ENCODE results near the gene PTGES3. TPM values are rescaled to one million over a fixed set of nuclear protein-coding genes. Genes with fewer than 3 reads are reported as not detected.
"Not testable (repeated sequence)": the region's sequence is repeated elsewhere in the genome, so short reads cannot be mapped to it uniquely, and the experiment has no call there.

The PTGES3 gene
- total RNA-seq, 1 donor from 2014 or later = 72.5 TPM

- DNase-seq (ENCODE audit: low spot score) = no peak
Measured at GRCh38 chr12:56657416-56658379, 30.4 kb downstream of the PTGES3 start.

DNA sequence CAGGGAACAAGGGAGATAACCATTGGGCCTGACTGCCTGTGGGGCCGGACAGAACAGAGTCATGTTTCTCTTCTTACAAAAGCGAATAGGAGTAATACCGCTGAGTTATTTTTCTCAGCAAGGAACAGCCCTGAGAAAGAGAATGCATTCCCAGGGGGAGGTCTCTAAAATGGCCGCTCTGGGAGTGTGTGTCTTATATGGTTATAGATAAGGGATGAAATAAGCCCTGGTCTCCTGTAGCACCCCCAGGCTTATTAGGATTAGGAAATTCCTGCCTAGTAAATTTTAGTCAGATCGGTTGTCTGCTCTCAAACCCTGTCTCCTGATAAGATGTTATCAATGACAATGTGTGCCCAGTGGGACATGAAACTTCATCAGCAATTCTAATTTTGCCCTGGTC, 34.3 kb downstream of the PTGES3 start:
- DNase-seq (ENCODE audit: low spot score) = not testable (repeated sequence)

- DNase-seq (ENCODE audit: low spot score) = not testable (repeated sequence)
Measured at GRCh38 chr12:56648023-56648422, 40.1 kb downstream of the PTGES3 start.

GRCh38 chr12:56645717-56646446, 42.2 kb downstream of the PTGES3 start, which contains the start of gene ATP5F1B:
ATP5F1B (minus strand) TSS chr12:56645984; CDS start chr12:56645963, 21 bp downstream.
- DNase-seq (ENCODE audit: low spot score) = peak; percentile 100

GRCh38 chr12:56645201-56645716, 42.8 kb downstream of the PTGES3 start:
- DNase-seq (ENCODE audit: low spot score) = no peak

- DNase-seq (ENCODE audit: low spot score) = no peak
Measured at GRCh38 chr12:56644654-56645053, 43.4 kb downstream of the PTGES3 start.

GRCh38 chr12:56641219-56641618, 46.9 kb downstream of the PTGES3 start:
- DNase-seq (ENCODE audit: low spot score) = no peak

DNA sequence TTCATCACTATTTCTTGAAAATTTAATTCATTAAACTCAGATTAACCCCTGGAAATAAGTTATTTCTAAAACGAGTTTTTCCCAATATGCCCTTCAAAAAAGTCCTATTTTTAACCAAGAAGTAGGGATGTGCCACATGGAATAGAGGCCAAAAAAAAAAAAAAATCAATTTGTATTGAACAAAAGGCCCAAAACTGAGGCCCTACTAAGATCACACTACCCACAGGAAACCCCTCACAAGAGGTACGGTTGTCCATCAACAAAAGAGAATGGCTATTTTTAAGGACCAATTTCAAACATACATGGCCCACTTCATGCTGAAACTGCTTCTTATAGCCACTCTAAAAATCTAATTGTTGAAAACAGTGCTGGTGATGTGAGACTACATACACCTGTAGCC, 50.5 kb downstream of the PTGES3 start:
- DNase-seq (ENCODE audit: low spot score) = no peak

DNA sequence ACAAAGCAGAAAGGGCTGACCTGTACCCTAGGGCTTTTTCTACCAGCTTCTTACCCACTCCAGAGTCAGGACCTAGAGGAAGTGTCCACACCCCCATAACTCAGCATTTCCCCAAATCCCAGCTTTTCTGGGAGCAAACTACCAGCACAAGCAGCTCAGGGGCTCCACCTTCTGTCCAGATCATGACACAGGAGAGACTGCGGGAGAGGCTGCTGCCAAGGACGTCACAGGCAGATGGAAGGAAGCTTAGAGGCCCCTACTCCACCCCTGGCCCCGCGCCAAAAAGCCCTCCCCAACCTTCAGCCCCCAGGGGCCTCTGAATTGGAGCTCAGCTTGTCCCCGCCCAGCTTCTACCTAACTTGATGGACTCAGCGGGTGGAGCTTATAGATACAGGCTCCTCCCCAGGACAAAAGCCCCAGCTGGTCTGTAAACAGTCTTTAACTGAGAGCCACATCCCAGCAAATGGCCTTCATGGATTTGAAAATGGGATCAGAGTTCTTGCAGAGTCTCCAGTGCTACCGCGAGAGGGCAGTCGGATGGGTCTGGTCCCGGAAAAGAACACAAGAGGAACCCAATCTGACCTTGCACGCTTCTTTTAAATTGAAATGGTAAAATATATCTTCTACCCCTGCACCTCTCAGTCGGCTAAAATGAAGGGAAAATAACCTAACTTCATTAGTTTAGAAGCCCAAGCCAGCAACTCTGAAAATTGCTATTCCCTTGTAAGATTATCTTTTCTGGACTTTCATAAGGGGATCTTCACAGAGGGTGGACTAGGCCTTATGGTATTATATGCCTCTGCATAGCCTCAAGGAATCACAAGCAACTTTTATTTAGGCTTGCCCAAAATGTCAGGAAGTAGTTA, 51.2 kb downstream of the PTGES3 start:
- peak; percentile 100 for DNase-seq (ENCODE audit: low spot score)

GRCh38 chr12:56635806-56636674, 52.0 kb downstream of the PTGES3 start:
- DNase-seq (ENCODE audit: low spot score) = peak; percentile 97

GRCh38 chr12:56634837-56635791, 53.0 kb downstream of the PTGES3 start:
- DNase-seq (ENCODE audit: low spot score) = peak; percentile 85

GRCh38 chr12:56634242-56634836, 53.7 kb downstream of the PTGES3 start:
- peak; percentile 64 for DNase-seq (ENCODE audit: low spot score)

GRCh38 chr12:56633468-56634241, 54.4 kb downstream of the PTGES3 start:
- no peak for DNase-seq (ENCODE audit: low spot score)

DNA sequence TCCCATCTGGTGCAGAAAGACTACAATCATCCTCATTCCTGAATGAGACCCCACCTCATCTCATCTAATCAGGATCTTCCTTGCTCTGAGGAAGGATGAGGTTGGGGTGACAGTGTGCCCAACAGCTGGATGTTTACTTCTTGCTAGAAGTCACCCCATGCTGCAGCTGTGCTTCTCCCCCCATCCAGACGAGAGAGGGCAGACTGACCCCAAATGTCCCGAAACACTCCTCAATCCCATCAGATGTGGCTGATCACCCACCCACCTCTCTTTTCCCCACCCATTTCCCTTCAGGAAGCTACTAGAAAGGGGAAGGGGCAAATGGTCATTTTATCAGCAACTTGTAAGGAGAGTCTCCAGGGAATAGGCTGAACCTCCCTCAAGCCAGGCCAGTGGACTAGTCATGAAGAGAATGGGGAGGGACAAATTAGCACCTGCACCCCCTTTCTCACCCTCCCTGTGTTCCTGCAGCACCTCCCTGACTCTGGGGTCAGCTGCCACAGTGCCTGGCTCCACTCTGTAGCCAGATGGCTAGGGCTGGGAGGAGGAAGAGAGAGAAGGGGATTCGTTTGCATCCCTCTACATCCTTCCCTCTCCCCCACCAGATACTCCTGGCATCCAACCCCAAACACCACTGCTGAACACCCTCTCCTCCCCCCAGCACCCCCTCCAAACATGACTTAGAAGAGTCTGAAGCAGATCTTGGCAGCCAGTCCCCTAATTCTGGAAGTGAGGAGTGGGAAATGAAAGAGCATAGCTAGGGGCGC, 55.2 kb downstream of the PTGES3 start:
- no peak for DNase-seq (ENCODE audit: low spot score)

- DNase-seq (ENCODE audit: low spot score) = peak; percentile 72
Measured at GRCh38 chr12:56631790-56632700, 56.0 kb downstream of the PTGES3 start.

DNA sequence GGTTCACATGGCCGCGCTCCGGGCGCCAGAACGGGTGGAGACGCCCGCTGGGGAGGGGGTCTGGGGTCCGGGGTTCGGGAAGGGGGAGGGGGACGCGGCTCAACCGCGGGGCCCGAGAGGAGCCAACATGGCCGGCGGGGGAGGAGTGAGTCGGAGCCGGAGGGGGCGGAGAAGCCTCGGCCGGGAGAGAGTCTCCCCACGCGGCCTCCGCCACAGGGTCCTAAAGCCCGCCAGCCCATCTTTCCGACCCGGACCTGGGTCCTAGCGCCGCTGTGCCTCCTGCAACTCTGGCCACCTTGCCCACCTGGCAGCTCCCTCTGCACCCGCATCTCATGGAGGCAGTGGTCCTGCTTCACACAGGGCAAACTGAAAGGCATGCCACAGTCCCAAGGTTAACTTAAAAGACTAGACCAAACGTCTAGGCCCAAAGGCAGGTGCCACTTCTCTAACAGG, 57.9 kb downstream of the PTGES3 start, which contains the start of gene BAZ2A:
TSS of gene BAZ2A (minus strand) at position 147 of the 453 bp plus-strand sequence. CDS start 12,796 bp downstream, outside the sequence.
- DNase-seq (ENCODE audit: low spot score) = peak; percentile 92

Measured in umbilical cord (tissue), 2 donors.